Measurements from ENCODE around the gene NDUFS2. TPM values are rescaled to one million over a fixed set of nuclear protein-coding genes. Genes with fewer than 3 reads are reported as not detected.

NDUFS2 gene
- total RNA-seq, 2 donors from 2014 or later = 83.5 to 100.0 TPM

DNA sequence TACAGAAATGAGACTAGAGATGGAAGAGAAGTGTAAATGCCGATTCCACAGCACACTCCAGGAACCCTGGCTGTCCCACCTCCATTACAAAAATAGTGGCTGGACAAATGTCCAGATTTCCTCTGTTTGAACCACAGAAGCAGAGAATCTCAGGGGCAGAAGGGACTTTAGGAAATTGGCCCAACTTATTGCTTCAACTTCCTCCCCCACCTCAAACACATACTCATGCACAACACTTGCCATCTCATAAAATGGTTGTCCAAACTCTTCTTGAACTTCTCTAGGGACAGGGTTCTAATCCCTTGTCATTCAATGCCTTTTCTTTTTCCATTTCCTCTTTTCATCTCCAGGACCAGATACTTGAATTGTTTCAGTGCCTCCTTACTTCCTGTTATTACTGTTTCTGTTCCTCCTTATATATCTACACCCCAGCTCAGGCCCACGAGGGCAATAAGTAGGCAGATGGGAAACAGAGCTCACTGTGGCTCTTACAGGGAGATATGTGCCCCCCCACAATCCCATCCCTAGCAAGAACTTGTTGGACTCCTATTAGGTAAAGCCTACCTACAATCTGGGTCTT, 16.3 kb upstream of the NDUFS2 start:
- H3K4me1 Mint-ChIP-seq = no peaks in the 10 kb centered on the region
- H3K9me3 Mint-ChIP-seq = no peaks in the 10 kb centered on the region
- no peak for DNase-seq
- Histone ChIP-seq H3K4me1 (ENCODE audit: control insufficient read depth, insufficient read depth, low read length) (no peaks in the 10 kb centered on the region), H3K36me3 (ENCODE audit: control insufficient read depth, insufficient read depth, low read length) (no peaks in the 10 kb centered on the region), H3K9me3 (ENCODE audit: control insufficient read depth, low read length) (no peaks in the 10 kb centered on the region), H3K27ac (ENCODE audit: low read depth, low read length) (no peak overlapping the region), H3K27me3 (ENCODE audit: control insufficient read depth, insufficient read depth, low read length, poor library complexity, severe bottlenecking) (no peaks in the 10 kb centered on the region), H3K9ac (ENCODE audit: extremely low read depth, low read length, poor library complexity, severe bottlenecking) (no peak overlapping the region), H3K4me3 (ENCODE audit: low read length) (no peak overlapping the region)
- no peaks in the 10 kb centered on the region for H3K36me3 Mint-ChIP-seq (ENCODE audit: low read depth)
- TF ChIP-seq, protein P1, sequence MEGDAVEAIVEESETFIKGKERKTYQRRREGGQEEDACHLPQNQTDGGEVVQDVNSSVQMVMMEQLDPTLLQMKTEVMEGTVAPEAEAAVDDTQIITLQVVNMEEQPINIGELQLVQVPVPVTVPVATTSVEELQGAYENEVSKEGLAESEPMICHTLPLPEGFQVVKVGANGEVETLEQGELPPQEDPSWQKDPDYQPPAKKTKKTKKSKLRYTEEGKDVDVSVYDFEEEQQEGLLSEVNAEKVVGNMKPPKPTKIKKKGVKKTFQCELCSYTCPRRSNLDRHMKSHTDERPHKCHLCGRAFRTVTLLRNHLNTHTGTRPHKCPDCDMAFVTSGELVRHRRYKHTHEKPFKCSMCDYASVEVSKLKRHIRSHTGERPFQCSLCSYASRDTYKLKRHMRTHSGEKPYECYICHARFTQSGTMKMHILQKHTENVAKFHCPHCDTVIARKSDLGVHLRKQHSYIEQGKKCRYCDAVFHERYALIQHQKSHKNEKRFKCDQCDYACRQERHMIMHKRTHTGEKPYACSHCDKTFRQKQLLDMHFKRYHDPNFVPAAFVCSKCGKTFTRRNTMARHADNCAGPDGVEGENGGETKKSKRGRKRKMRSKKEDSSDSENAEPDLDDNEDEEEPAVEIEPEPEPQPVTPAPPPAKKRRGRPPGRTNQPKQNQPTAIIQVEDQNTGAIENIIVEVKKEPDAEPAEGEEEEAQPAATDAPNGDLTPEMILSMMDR (conservative IDR thresholded peaks at IDR 0.05) = no peak
- no peak overlapping the region for H3K27ac Mint-ChIP-seq
- H3K4me3 Mint-ChIP-seq = no peak overlapping the region
- no peaks in the 10 kb centered on the region for H3K27me3 Mint-ChIP-seq (ENCODE audit: insufficient read depth)
- WGBS, 2 experiments (ENCODE audit: insufficient coverage in 1 of 2, insufficient read length in 1 of 2) = 88 to 100% methylated on average over 1 to 2 of the region's 2 CpGs

GRCh38 chr1:161187311-161187710, 14.9 kb upstream of the NDUFS2 start:
- no peak overlapping the region for H3K4me3 Mint-ChIP-seq
- no peak overlapping the region for H3K27ac Mint-ChIP-seq
- Histone ChIP-seq H3K4me3 (ENCODE audit: low read length) (no peak overlapping the region), H3K4me1 (ENCODE audit: control insufficient read depth, insufficient read depth, low read length) (no peaks in the 10 kb centered on the region), H3K27me3 (ENCODE audit: control insufficient read depth, insufficient read depth, low read length, poor library complexity, severe bottlenecking) (no peaks in the 10 kb centered on the region), H3K27ac (ENCODE audit: low read depth, low read length) (no peak overlapping the region), H3K9ac (ENCODE audit: extremely low read depth, low read length, poor library complexity, severe bottlenecking) (no peak overlapping the region), H3K9me3 (ENCODE audit: control insufficient read depth, low read length) (no peaks in the 10 kb centered on the region), H3K36me3 (ENCODE audit: control insufficient read depth, insufficient read depth, low read length) (no peaks in the 10 kb centered on the region)
- DNase-seq = no peak
- TF ChIP-seq, protein P1 (conservative IDR thresholded peaks at IDR 0.05) = no peak
- H3K27me3 Mint-ChIP-seq (ENCODE audit: insufficient read depth) = no peaks in the 10 kb centered on the region
- no peaks in the 10 kb centered on the region for H3K9me3 Mint-ChIP-seq
- 88 to 100% methylated on average over 3 of the region's 3 CpGs for WGBS, 2 experiments (ENCODE audit: insufficient coverage in 1 of 2, insufficient read length in 1 of 2)
- no peaks in the 10 kb centered on the region for H3K36me3 Mint-ChIP-seq (ENCODE audit: low read depth)
- peaks cover 3% of the 10 kb centered on the region for H3K4me1 Mint-ChIP-seq

- no peaks in the 10 kb centered on the region for H3K36me3 Mint-ChIP-seq (ENCODE audit: low read depth)
- WGBS, 2 experiments (ENCODE audit: insufficient coverage in 1 of 2, insufficient read length in 1 of 2) = 96 to 98% methylated on average over 3 to 6 of the region's 6 CpGs
- H3K4me3 Mint-ChIP-seq = no peak overlapping the region
- TF ChIP-seq, protein P1 (conservative IDR thresholded peaks at IDR 0.05) = no peak
- Histone ChIP-seq H3K4me1 (ENCODE audit: control insufficient read depth, insufficient read depth, low read length) (no peaks in the 10 kb centered on the region), H3K9me3 (ENCODE audit: control insufficient read depth, low read length) (no peaks in the 10 kb centered on the region), H3K27ac (ENCODE audit: low read depth, low read length) (no peak overlapping the region), H3K36me3 (ENCODE audit: control insufficient read depth, insufficient read depth, low read length) (no peaks in the 10 kb centered on the region), H3K9ac (ENCODE audit: extremely low read depth, low read length, poor library complexity, severe bottlenecking) (no peak overlapping the region), H3K27me3 (ENCODE audit: control insufficient read depth, insufficient read depth, low read length, poor library complexity, severe bottlenecking) (no peaks in the 10 kb centered on the region), H3K4me3 (ENCODE audit: low read length) (no peak overlapping the region)
- no peaks in the 10 kb centered on the region for H3K27me3 Mint-ChIP-seq (ENCODE audit: insufficient read depth)
- no peak overlapping the region for H3K27ac Mint-ChIP-seq
- no peaks in the 10 kb centered on the region for H3K9me3 Mint-ChIP-seq
- peaks cover 4% of the 10 kb centered on the region for H3K4me1 Mint-ChIP-seq
- DNase-seq = no peak
Observed at GRCh38 chr1:161188381-161188780, 13.8 kb upstream of the NDUFS2 start.
